Neural progenitor cell (in vitro differentiated cells): ENCODE data around the gene KRTAP10-4.

Source experiments
- EZH2 ChIP-seq: fragments of 200-600 bp; sonication (generic); IDR thresholded peaks from 2 replicates; pipeline ENCODE4 v1.6.1; 2017; ENCODE audit warnings: antibody characterized with exemption, mild to moderate bottlenecking, moderate library complexity
- EZH2phosphoT487 ChIP-seq: fragments of 200-600 bp; sonication (generic); IDR thresholded peaks from 2 replicates; pipeline ENCODE4 v1.6.1; 2017; ENCODE audit warnings: antibody characterized with exemption
- TF ChIP-seq, protein P1 (sequence below): fragments of 200-600 bp; sonication (generic); IDR thresholded peaks from 2 replicates; pipeline ENCODE4 v1.5.1; 2017; ENCODE audit warnings: antibody characterized with exemption, mild to moderate bottlenecking

DNA sequence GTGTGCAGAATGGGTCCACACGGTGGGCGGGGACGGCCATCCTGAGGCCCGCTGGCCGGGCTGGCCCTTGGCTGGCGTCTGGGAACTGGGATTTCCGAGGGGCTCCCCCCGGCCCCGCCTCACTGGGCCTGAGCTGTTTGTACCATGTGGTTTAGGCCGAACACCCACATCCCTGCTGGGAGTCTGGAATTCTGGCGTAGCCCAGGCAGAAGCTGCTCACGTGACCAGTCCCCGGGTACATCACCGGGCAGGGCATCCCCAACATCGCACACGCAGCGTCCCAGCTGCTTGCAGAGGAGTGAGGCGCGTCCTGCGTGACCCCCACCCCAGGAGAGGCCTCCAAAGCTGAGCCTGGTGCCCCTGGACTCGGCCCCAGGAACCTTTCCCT, 28.9 kb downstream of the KRTAP10-4 start:
- TF ChIP-seq EZH2, result no peak
- TF ChIP-seq, protein P1, sequence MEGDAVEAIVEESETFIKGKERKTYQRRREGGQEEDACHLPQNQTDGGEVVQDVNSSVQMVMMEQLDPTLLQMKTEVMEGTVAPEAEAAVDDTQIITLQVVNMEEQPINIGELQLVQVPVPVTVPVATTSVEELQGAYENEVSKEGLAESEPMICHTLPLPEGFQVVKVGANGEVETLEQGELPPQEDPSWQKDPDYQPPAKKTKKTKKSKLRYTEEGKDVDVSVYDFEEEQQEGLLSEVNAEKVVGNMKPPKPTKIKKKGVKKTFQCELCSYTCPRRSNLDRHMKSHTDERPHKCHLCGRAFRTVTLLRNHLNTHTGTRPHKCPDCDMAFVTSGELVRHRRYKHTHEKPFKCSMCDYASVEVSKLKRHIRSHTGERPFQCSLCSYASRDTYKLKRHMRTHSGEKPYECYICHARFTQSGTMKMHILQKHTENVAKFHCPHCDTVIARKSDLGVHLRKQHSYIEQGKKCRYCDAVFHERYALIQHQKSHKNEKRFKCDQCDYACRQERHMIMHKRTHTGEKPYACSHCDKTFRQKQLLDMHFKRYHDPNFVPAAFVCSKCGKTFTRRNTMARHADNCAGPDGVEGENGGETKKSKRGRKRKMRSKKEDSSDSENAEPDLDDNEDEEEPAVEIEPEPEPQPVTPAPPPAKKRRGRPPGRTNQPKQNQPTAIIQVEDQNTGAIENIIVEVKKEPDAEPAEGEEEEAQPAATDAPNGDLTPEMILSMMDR, result no peak
- TF ChIP-seq EZH2phosphoT487, result no peak
